VCaP (cell line): ENCODE data around the gene KCNIP4.

Experiments used
- H3K27ac ChIP-seq: fragments of 450-650 bp; 2 replicates; pipeline ENCODE4 v1.5.1; 2017
- TF ChIP-seq, protein P1 (sequence below): fragments of 450-650 bp; conservative IDR thresholded peaks from 2 replicates; pipeline ENCODE4 v1.5.1; 2017; ENCODE audit warnings: mild to moderate bottlenecking, moderate library complexity

The KCNIP4 gene

DNA sequence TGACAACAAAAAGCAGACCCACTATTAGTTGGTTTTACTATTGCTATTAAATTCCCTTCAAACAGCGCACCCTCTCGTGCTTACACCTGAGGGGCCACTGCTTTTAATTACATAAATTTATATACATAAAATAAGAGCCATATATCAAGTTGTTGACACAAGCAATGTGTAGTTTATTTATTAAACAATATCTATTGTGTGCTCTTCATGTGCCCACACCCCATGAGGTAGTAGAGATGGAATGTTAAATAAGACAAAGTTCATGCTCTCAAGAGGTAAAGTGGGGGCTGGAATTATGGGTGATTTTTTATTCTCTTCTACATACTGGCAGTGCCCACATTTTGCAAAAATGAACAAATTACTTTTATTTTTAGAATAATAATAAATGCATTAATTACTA lies 47.3 kb downstream of the KCNIP4 start:
- TF ChIP-seq, protein P1, sequence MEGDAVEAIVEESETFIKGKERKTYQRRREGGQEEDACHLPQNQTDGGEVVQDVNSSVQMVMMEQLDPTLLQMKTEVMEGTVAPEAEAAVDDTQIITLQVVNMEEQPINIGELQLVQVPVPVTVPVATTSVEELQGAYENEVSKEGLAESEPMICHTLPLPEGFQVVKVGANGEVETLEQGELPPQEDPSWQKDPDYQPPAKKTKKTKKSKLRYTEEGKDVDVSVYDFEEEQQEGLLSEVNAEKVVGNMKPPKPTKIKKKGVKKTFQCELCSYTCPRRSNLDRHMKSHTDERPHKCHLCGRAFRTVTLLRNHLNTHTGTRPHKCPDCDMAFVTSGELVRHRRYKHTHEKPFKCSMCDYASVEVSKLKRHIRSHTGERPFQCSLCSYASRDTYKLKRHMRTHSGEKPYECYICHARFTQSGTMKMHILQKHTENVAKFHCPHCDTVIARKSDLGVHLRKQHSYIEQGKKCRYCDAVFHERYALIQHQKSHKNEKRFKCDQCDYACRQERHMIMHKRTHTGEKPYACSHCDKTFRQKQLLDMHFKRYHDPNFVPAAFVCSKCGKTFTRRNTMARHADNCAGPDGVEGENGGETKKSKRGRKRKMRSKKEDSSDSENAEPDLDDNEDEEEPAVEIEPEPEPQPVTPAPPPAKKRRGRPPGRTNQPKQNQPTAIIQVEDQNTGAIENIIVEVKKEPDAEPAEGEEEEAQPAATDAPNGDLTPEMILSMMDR: no peak
- H3K27ac ChIP-seq: no peak overlapping the region

GRCh38 chr4:21900211-21900610 lies 48.4 kb downstream of the KCNIP4 start:
- TF ChIP-seq, protein P1: no peak
- H3K27ac ChIP-seq: no peak overlapping the region

GRCh38 chr4:21898101-21898500 lies 50.5 kb downstream of the KCNIP4 start:
- TF ChIP-seq, protein P1: no peak
- no peak overlapping the region for H3K27ac ChIP-seq

DNA sequence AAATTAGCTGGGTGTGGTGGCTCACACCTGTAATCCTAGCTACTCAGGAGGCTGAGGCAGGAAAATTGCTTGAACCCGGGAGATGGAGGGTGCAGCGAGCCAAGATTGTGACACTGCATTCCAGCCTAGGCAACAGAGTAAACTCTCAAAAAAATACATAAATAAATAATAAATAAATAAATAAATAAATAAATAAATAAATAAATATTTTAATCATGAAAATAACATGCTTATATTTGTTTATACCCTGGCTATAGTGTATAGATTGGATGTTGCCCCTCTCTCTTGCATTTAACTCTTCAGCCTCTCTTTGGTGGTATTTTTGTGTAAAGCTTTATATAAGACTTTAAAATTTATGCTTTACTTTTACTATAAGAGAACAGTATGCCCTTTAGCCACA lies 51.8 kb downstream of the KCNIP4 start:
- H3K27ac ChIP-seq: no peak overlapping the region
- TF ChIP-seq, protein P1: no peak

DNA sequence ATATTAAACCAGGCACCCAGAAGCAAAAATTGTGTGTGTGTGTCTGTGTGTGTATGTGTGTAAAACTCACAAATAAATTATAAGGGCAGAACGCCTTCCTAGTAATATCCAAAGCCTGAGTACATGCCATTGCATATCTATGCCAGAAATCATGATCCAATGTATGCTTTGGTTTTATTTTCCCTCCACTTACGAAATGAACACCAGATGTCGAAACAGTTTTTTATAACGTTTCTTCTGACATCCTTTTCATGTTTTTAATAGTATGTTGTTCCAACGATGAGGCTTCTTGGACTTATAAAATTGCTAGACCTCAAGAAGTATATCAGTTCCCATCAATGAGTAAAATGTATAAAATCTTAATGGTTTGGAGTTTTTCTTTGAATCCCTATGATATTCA lies 55.4 kb downstream of the KCNIP4 start:
- H3K27ac ChIP-seq: no peak overlapping the region
- TF ChIP-seq, protein P1: no peak

DNA sequence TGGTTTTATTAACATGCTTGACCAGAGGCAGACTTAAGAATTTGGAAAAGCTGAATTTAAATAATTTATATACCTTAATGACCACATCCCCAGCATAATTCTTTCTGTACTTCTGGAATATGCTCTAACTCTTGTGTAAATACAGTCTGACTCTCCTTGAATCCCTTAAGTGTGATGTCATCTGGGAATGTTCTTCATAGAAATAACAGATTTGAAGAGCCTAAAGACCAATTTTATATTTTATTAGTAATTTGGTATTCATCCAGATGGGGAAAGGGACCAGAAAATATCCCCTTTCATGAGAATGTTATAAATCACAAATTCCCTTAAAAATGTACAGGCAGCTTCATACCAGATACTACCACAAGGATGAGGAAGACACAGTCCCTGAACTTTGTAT lies 58.3 kb downstream of the KCNIP4 start:
- TF ChIP-seq, protein P1: no peak

DNA sequence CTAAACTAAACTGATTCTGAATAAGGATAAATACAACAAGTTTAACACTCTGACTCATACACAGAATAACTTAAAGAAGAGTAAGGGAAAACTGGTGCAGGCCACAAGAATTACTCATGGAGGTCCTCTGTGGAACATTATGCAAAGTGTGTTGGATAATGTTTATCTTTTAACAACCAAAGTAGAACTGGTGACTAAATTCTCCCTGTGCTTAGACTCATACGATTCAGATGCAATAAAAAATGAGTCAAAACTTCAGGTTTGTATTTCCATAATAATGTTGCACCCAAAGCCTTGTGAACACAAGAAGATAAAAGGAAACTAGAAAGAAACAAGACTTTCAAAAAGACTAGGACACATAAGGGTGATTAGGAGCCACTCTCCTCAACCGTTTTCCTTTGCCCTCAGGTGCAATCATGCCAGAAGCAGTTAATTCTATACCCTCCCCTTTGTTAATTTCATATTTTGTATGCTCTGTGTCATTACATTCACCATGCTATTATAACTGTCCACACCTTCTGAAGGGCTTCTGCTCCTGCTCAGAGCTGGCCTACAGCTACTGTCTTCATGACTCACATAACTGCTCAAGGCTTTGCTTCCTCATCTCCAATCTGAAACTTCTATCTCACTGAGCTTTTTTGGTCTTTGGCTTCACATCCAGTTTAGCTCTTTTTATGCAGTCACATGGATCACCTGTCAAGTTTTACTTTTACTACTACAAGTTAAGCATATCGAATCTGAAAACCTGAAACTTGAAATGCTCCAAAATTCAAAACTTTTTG lies 60.2 kb downstream of the KCNIP4 start:
- no peak overlapping the region for H3K27ac ChIP-seq

More for the DNA sequence above, 58.3 kb downstream of the KCNIP4 start:
- H3K27ac ChIP-seq: no peak overlapping the region

More for the DNA sequence above, 60.2 kb downstream of the KCNIP4 start:
- TF ChIP-seq, protein P1: no peak
